Measurements from ENCODE around the gene DVL2. TPM values are rescaled to one million over a fixed set of nuclear protein-coding genes. Genes with fewer than 3 reads are reported as not detected.

Gene DVL2
- total and polyA plus RNA-seq, 4 donors, result 3.4 to 24.5 (median 11.3) TPM

- Histone ChIP-seq H3K9ac (ENCODE audit: low read depth in 1 of 2, low read length in 2 of 2) (no peak overlapping the region), H3K4me3 (ENCODE audit: low read depth in 1 of 3, low read length in 3 of 3) (no peak overlapping the region), H3K9me3 (ENCODE audit: control insufficient read depth in 4 of 4, low read length in 3 of 4) (no peaks in the 10 kb centered on the region), H3K4me1 (ENCODE audit: control insufficient read depth in 4 of 4, insufficient read depth in 4 of 4, low read length in 3 of 4) (peaks cover 0 to 2% (median 0%) of the 10 kb centered on the region in 4 donors), H3K27ac (ENCODE audit: low read depth in 1 of 2, low read length in 2 of 2) (no peak overlapping the region), H3K27me3 (ENCODE audit: control insufficient read depth in 4 of 4, insufficient read depth in 4 of 4, low read length in 3 of 4) (no peaks in the 10 kb centered on the region), H3K36me3 (ENCODE audit: control insufficient read depth in 4 of 4, insufficient read depth in 3 of 4, low read depth in 1 of 4, low read length in 3 of 4) (no peaks in the 10 kb centered on the region)
- WGBS, result 93% methylated on average over 16 of the region's 16 CpGs
- DNase-seq (ENCODE audit: low spot score), result no peak
- TF ChIP-seq FOXA2 (IDR thresholded peaks at IDR 0.05) (no peak), EGR1 (IDR thresholded peaks at IDR 0.05; ENCODE audit: low read depth in 2 of 2) (no peak)
Observed at GRCh38 chr17:7203391-7203790, 30.9 kb downstream of the DVL2 start.

GRCh38 chr17:7196651-7197401, 37.5 kb downstream of the DVL2 start:
- no peak for DNase-seq (ENCODE audit: low spot score)
- Histone ChIP-seq H3K27me3 (ENCODE audit: control insufficient read depth in 4 of 4, insufficient read depth in 4 of 4, low read length in 3 of 4) (no peaks in the 10 kb centered on the region), H3K9ac (ENCODE audit: low read depth in 1 of 2, low read length in 2 of 2) (no peak overlapping the region), H3K36me3 (ENCODE audit: control insufficient read depth in 4 of 4, insufficient read depth in 3 of 4, low read depth in 1 of 4, low read length in 3 of 4) (peaks cover 0 to 8% (median 2%) of the 10 kb centered on the region in 4 donors), H3K4me1 (ENCODE audit: control insufficient read depth in 4 of 4, insufficient read depth in 4 of 4, low read length in 3 of 4) (no peaks in the 10 kb centered on the region), H3K27ac (ENCODE audit: low read depth in 1 of 2, low read length in 2 of 2) (no peak overlapping the region), H3K4me3 (ENCODE audit: low read depth in 1 of 3, low read length in 3 of 3) (no peak overlapping the region), H3K9me3 (ENCODE audit: control insufficient read depth in 4 of 4, low read length in 3 of 4) (no peaks in the 10 kb centered on the region)
- no peak for TF ChIP-seq MAX (IDR thresholded peaks at IDR 0.05)
- no peak for TF ChIP-seq TAF1 (conservative IDR thresholded peaks at IDR 0.05)
- no peak for TF ChIP-seq HNF4A (conservative IDR thresholded peaks at IDR 0.05)
- TF ChIP-seq JUND (IDR thresholded peaks at IDR 0.05), result no peak
- TF ChIP-seq REST (IDR thresholded peaks at IDR 0.05), result no peak
- TF ChIP-seq NR2F2 (IDR thresholded peaks at IDR 0.05), result no peak
- no peak for TF ChIP-seq RXRA (IDR thresholded peaks at IDR 0.05)
- TF ChIP-seq FOXA2 (IDR thresholded peaks at IDR 0.05), result no peak
- 94% methylated on average over 22 of the region's 22 CpGs for WGBS

GRCh38 chr17:7195971-7196370, 38.3 kb downstream of the DVL2 start:
- WGBS, result 93% methylated on average over 12 of the region's 12 CpGs
- Histone ChIP-seq H3K9me3 (ENCODE audit: control insufficient read depth in 4 of 4, low read length in 3 of 4) (no peaks in the 10 kb centered on the region), H3K27me3 (ENCODE audit: control insufficient read depth in 4 of 4, insufficient read depth in 4 of 4, low read length in 3 of 4) (no peaks in the 10 kb centered on the region), H3K27ac (ENCODE audit: low read depth in 1 of 2, low read length in 2 of 2) (no peak overlapping the region), H3K9ac (ENCODE audit: low read depth in 1 of 2, low read length in 2 of 2) (no peak overlapping the region), H3K4me3 (ENCODE audit: low read depth in 1 of 3, low read length in 3 of 3) (no peak overlapping the region), H3K4me1 (ENCODE audit: control insufficient read depth in 4 of 4, insufficient read depth in 4 of 4, low read length in 3 of 4) (no peaks in the 10 kb centered on the region), H3K36me3 (ENCODE audit: control insufficient read depth in 4 of 4, insufficient read depth in 3 of 4, low read depth in 1 of 4, low read length in 3 of 4) (peaks cover 0 to 8% (median 2%) of the 10 kb centered on the region in 4 donors)
- no peak for TF ChIP-seq ZBTB33 (IDR thresholded peaks at IDR 0.05)
- DNase-seq (ENCODE audit: low spot score), result no peak
